ENCODE results near the gene DHFR.
A peak's percentile ranks its signal among the peaks of the same experiment; 100 is the strongest.
"Not testable (repeated sequence)": the region's sequence is repeated elsewhere in the genome, so short reads cannot be mapped to it uniquely, and the experiment has no call there.

DHFR gene

DNA sequence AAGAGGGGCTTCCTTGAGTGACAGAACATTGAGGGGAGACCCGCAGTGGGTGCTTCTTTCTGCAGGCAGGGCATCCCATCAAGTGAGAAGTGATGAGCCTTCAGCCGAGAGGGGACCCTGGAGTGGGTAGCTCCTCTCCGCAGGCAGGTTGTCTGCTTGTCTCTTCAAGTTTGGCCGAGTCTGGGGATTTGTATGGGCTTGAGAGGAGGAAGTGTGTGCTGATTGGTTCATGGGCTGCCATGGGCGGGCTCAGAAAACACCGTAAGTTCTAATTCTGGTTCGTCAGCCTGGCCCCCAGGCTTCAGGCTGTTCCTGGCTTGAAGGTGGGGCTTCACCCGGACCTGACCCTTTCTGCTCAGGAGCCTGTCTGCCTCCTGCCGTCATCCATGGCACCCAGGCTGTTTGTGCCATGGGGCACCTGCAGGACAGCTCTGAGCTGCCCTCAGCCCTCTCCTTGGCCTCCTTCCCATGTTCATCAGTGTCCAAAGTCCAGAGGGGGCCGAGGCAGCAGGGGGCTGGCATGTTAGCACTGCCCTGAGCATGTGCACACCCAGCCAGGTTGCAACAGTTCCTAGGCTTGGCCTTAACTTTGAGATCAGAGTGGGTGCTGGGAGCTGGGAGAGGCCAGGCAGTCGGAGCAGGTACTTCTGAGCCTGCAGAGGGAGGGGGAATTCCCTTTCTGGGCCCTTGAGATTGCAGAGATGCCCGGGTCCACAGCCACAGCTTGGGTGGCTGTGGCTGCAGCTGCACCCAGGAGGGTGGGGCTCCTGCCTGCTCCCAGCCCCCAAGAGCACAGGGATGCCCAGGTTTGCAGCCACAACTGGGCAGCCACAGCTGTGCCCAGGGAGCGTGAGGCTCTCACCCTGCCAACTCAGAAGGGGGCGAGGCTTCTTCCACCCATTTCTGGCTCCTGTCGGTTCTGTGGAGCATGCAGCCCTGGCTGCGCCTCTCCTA lies 13.5 kb upstream of the DHFR start:
- FAIRE-seq = no peak
- no peak for DNase-seq (ENCODE audit: insufficient read length, low spot score)
- no peak for TF ChIP-seq POLR2A (IDR thresholded peaks at IDR 0.05; ENCODE audit: low read depth, low read length)

- FAIRE-seq = no peak
- TF ChIP-seq POLR2A (IDR thresholded peaks at IDR 0.05; ENCODE audit: low read depth, low read length) = no peak
Observed at GRCh38 chr5:80667384-80667783, 12.6 kb upstream of the DHFR start.

DNA sequence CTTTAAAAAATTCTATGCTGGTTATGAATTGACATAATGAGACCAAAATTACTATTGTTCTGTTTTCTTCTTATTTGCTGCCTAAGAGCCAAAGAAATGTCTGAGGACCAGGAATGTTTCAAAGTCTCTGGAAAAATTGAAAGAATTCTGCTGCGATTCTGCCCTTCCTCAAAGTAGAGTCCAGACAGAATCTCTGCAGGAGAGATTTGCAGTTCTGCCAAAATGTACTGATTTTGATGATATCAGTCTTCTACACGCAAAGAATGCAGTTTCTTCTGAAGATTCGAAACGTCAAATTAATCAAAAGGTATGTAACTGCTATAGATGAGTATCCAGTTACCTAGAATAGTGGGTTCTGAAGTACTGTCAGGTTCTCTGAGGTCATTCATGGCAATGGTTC lies 10.3 kb upstream of the DHFR start:
- TF ChIP-seq POLR2A (IDR thresholded peaks at IDR 0.05; ENCODE audit: low read depth, low read length) = no peak
- FAIRE-seq (no peak), DNase-seq (ENCODE audit: insufficient read length, low spot score) (no peak)

More at GRCh38 chr5:80667384-80667783, 12.6 kb upstream of the DHFR start:
- no peak for DNase-seq (ENCODE audit: insufficient read length, low spot score)

DNA sequence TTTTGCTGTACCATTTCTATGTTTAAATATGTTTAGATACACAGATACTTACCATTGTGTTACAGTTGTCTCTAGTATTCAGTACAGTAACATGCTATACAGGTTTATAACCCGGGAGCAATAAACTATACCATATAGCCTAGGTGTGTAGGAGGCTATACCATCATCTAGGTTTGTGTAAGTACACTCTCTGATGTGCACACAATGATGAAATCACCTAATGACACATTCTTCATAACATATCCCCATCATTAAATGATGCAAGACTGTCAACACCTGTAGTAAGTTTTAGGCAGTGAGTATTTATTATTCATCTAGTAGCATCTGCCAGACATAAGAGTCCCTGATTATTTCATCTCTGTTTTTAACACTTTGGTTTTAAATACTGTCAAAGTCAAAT lies 7.3 kb upstream of the DHFR start:
- DNase-seq (ENCODE audit: insufficient read length, low spot score) = no peak
- FAIRE-seq = no peak
- no peak for TF ChIP-seq POLR2A (IDR thresholded peaks at IDR 0.05; ENCODE audit: low read depth, low read length)

DNA sequence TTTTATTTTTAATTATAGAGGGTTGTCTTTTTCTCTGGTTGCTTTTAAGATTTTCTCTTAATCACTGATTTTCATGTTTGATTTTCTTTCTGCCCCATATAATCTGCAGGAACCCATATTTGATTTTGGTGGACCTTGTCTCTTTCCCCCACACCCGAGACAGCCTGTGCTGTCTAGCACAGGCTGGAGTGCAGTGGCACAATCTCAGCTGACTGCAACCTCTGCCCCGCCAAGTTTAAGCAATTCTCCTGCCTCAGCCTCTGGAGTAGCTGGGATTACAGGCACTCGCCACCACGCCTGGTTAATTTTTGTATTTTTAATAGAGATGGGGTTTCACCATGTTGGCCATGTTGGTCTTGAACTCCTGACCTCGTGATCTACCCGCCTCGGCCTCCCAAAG lies 5.9 kb upstream of the DHFR start:
- FAIRE-seq = not testable (repeated sequence)

GRCh38 chr5:80659106-80659505 lies 4.3 kb upstream of the DHFR start:
- no peak for TF ChIP-seq POLR2A (IDR thresholded peaks at IDR 0.05; ENCODE audit: low read depth, low read length)
- DNase-seq (ENCODE audit: insufficient read length, low spot score) = no peak
- no peak for FAIRE-seq

More for the DNA sequence above, 5.9 kb upstream of the DHFR start:
- not testable (repeated sequence) for DNase-seq (ENCODE audit: insufficient read length, low spot score)

GRCh38 chr5:80656425-80656824 lies 1.6 kb upstream of the DHFR start:
- FAIRE-seq = no peak
- DNase-seq (ENCODE audit: insufficient read length, low spot score) = no peak
- TF ChIP-seq POLR2A (IDR thresholded peaks at IDR 0.05; ENCODE audit: low read depth, low read length) = no peak

GRCh38 chr5:80655231-80655774 lies 520 bp upstream of the DHFR start:
- FAIRE-seq (peak; percentile 64), DNase-seq (ENCODE audit: insufficient read length, low spot score) (no peak)
- no peak for TF ChIP-seq POLR2A (IDR thresholded peaks at IDR 0.05; ENCODE audit: low read depth, low read length)

DNA sequence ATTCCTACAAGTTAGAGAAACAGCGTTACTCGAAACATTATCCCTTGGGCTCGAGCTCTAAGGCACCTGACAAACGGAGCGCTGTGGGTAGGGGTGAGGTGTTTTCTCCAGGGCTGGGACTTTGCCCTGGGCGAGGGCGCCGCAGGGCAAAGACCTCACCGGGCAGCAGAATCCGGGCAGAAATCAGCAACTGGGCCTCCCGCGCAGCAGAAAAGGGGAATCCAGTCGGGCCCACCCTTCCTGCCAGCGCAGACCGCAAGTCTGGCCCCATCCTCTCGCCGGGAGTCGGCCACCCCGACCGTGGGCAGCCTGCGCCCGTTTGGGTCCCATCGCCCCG lies 761 bp downstream of the DHFR start:
- TF ChIP-seq POLR2A (IDR thresholded peaks at IDR 0.05; ENCODE audit: low read depth, low read length) = no peak
- FAIRE-seq = no peak
- peak; percentile 21 for DNase-seq (ENCODE audit: insufficient read length, low spot score)

DNA sequence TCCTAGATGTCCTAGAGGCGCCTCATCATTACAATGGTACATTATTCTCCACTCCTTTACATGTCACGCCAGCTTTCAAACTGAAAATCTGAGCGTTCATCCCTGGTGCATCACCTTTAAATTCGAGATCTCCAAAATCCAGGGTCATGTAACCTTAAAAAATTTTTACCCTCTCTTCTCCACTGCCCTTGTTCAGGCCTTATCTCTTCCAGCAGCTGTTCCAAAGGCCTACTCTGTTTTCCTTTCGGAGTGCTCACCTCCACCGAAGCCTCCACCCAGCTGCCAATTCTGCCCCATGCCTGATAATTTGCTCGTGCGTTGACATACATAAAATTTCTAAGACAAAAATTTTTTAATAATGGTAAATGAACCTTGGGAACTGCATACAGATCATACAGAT lies 1.3 kb downstream of the DHFR start:
- DNase-seq (ENCODE audit: insufficient read length, low spot score) (no peak), FAIRE-seq (no peak)
- TF ChIP-seq POLR2A (IDR thresholded peaks at IDR 0.05; ENCODE audit: low read depth, low read length) = no peak

GRCh38 chr5:80646926-80647325 lies 7.9 kb downstream of the DHFR start:
- TF ChIP-seq POLR2A (IDR thresholded peaks at IDR 0.05; ENCODE audit: low read depth, low read length) = no peak
- no peak for FAIRE-seq

DNA sequence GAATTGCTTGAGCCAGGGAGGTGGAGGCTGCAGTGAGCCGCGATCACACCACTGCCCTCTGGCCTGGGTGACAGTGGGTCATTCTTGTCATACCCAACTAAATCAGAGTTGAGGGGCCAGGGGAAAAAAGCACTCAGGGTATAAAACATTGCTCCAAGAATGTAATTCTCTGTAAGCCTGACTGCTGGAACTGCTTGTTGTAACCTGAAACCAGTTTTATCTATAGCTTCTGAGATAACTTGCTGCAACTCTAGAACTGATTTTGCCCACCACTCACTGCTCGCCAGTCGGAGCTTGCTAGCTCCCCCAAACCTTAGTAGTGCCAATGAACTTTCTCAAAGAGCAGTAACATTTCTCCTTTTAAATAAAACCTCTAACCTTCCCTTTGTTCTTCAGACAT lies 9.9 kb downstream of the DHFR start:
- no peak for TF ChIP-seq POLR2A (IDR thresholded peaks at IDR 0.05; ENCODE audit: low read depth, low read length)
- no peak for FAIRE-seq
- no peak for DNase-seq (ENCODE audit: insufficient read length, low spot score)

More at GRCh38 chr5:80646926-80647325, 7.9 kb downstream of the DHFR start:
- DNase-seq (ENCODE audit: insufficient read length, low spot score) = no peak

DNA sequence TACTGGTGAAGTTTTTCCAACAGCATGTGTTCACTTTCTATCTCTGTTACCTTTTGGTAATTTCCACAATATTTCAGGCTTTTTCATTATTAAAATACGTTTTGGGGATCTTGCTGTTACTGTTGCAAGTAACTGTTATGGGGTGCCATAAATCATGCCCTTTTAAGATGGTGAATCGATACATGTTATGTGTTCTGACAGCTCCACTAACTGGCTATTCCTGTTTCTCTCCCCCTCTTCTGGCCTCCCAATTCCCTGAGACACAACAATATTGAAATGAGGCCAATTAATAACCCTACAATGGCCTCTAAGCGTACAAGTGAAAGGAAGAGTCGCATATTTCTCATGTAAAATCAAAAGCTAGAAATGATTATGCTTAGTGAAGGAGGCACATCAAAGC lies 13.4 kb downstream of the DHFR start:
- no peak for DNase-seq (ENCODE audit: insufficient read length, low spot score)
- FAIRE-seq = no peak
- TF ChIP-seq POLR2A (IDR thresholded peaks at IDR 0.05; ENCODE audit: low read depth, low read length) = no peak

- DNase-seq (ENCODE audit: insufficient read length, low spot score) = no peak
- no peak for TF ChIP-seq POLR2A (IDR thresholded peaks at IDR 0.05; ENCODE audit: low read depth, low read length)
- FAIRE-seq = no peak
Observed at GRCh38 chr5:80634193-80634592, 20.6 kb downstream of the DHFR start.

- no peak for TF ChIP-seq POLR2A (IDR thresholded peaks at IDR 0.05; ENCODE audit: low read depth, low read length)
- FAIRE-seq (no peak), DNase-seq (ENCODE audit: insufficient read length, low spot score) (no peak)
Observed at GRCh38 chr5:80632700-80633099, 22.1 kb downstream of the DHFR start.
